ENCODE results near the gene SUB1. TPM values are rescaled to one million over a fixed set of nuclear protein-coding genes. Genes with fewer than 3 reads are reported as not detected.

SUB1 gene
- total and polyA plus RNA-seq, 4 donors: 126 to 234 (median 155) TPM

DNA sequence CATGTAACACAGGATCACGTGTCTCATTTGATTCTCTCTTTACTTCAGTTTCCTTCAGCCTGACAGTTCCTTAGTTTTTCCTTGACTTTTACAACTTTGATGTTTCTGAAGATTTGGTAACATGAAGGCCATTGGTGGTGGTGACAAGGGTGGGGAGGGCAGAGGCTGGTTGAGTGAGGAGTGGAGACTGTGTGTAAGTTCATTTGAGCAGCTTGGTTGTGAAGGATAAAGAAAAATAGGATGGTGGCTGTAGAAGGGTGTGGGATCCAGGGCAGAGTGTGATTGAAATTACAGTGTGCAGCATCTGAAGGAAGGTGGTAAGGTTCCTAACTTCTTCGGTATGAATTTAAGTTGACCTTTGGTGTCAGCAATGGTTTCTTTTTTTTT lies 20.4 kb downstream of the SUB1 start:
- DNase-seq: no peak
- WGBS, 2 donors: 91 to 98% methylated on average over 2 of the region's 2 CpGs
- Histone ChIP-seq H3K4me1 (ENCODE audit: control insufficient read depth in 5 of 5, insufficient read depth in 5 of 5, low read length in 5 of 5) (peaks cover 0 to 8% (median 0%) of the 10 kb centered on the region in 5 donors), H3K27me3 (ENCODE audit: control insufficient read depth in 3 of 3, insufficient read depth in 3 of 3, low read length in 2 of 3) (no peaks in the 10 kb centered on the region), H3K9me3 (ENCODE audit: control insufficient read depth in 4 of 4, insufficient read depth in 3 of 4, low read length in 3 of 4) (no peaks in the 10 kb centered on the region), H3K9ac (ENCODE audit: insufficient read depth in 1 of 2, low read length in 2 of 2) (no peak overlapping the region), H3K27ac (ENCODE audit: low read depth in 1 of 2, low read length in 1 of 2) (no peak overlapping the region), H3K36me3 (ENCODE audit: control insufficient read depth in 4 of 4, insufficient read depth in 4 of 4, low read length in 4 of 4) (peaks cover 0 to 9% (median 6%) of the 10 kb centered on the region in 4 donors), H3K4me3 (no peak overlapping the region)
- no peak for ATAC-seq (ENCODE audit: insufficient read depth, low FRiP score)
- no peak for TF ChIP-seq CTCF (IDR thresholded peaks at IDR 0.05; ENCODE audit: control extremely low read depth, extremely low read depth)

GRCh38 chr5:32612134-32612888 lies 27.0 kb downstream of the SUB1 start:
- 50 to 72% methylated on average over 10 of the region's 10 CpGs for WGBS, 2 donors
- no peak for TF ChIP-seq CTCF (IDR thresholded peaks at IDR 0.05; ENCODE audit: control extremely low read depth, extremely low read depth)
- DNase-seq: no peak

DNA sequence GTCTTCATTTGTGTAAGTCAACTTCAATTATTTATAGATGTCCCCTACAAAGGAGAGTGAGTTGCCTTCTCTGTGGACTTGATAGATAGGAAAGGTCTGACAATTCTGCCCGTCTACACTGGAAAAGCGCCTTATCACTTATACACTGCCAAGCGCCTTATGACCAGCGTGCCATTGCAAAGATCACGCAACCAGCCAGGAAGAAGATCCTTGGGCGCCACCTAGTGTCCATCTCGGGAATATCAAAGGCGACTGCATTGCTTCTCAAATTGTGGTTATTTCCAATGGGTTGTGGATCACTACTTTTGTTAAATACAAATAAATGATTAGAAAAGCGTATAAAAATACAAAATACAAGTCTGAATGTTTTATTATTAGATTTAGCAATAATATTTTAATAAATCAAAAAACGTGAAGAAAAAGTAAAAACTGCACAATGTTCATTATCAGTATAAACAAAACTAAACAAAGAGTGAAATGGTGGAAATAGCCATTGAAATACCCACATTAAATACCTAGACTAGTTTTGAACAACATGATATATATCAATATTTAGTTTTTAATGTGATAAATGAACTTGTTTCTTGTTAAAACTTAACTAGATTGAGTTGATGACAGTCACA lies 27.8 kb downstream of the SUB1 start:
- Histone ChIP-seq H3K27me3 (ENCODE audit: control insufficient read depth in 3 of 3, insufficient read depth in 3 of 3, low read length in 2 of 3) (no peaks in the 10 kb centered on the region), H3K4me3 (no peak overlapping the region), H3K36me3 (ENCODE audit: control insufficient read depth in 4 of 4, insufficient read depth in 4 of 4, low read length in 4 of 4) (no peaks in the 10 kb centered on the region), H3K4me1 (ENCODE audit: control insufficient read depth in 5 of 5, insufficient read depth in 5 of 5, low read length in 5 of 5) (peaks cover 0 to 11% (median 1%) of the 10 kb centered on the region in 5 donors), H3K9me3 (ENCODE audit: control insufficient read depth in 4 of 4, insufficient read depth in 3 of 4, low read length in 3 of 4) (no peaks in the 10 kb centered on the region), H3K9ac (ENCODE audit: insufficient read depth in 1 of 2, low read length in 2 of 2) (no peak overlapping the region), H3K27ac (ENCODE audit: low read depth in 1 of 2, low read length in 1 of 2) (no peak overlapping the region)
- WGBS, 2 donors: 8 to 10% methylated on average over 10 of the region's 10 CpGs
- peak; percentile 89 for TF ChIP-seq CTCF (IDR thresholded peaks at IDR 0.05; ENCODE audit: control extremely low read depth, extremely low read depth)
- peak; percentile 84 to 87 (median 84) for DNase-seq
- ATAC-seq (ENCODE audit: insufficient read depth, low FRiP score): peak; percentile 78

More at GRCh38 chr5:32612134-32612888, 27.0 kb downstream of the SUB1 start:
- Histone ChIP-seq H3K9me3 (ENCODE audit: control insufficient read depth in 4 of 4, insufficient read depth in 3 of 4, low read length in 3 of 4) (no peaks in the 10 kb centered on the region), H3K4me1 (ENCODE audit: control insufficient read depth in 5 of 5, insufficient read depth in 5 of 5, low read length in 5 of 5) (peaks cover 0 to 11% (median 3%) of the 10 kb centered on the region in 5 donors), H3K9ac (ENCODE audit: insufficient read depth in 1 of 2, low read length in 2 of 2) (no peak overlapping the region), H3K27me3 (ENCODE audit: control insufficient read depth in 3 of 3, insufficient read depth in 3 of 3, low read length in 2 of 3) (no peaks in the 10 kb centered on the region), H3K36me3 (ENCODE audit: control insufficient read depth in 4 of 4, insufficient read depth in 4 of 4, low read length in 4 of 4) (peaks cover 0 to 2% (median 0%) of the 10 kb centered on the region in 4 donors), H3K27ac (ENCODE audit: low read depth in 1 of 2, low read length in 1 of 2) (peak overlapping the region in 1 of 2 donors; percentile 40), H3K4me3 (no peak overlapping the region)
- no peak for ATAC-seq (ENCODE audit: insufficient read depth, low FRiP score)

Measured in lung (tissue), 12 donors.